Measurements from ENCODE around the gene DGKI. TPM values are rescaled to one million over a fixed set of nuclear protein-coding genes. Genes with fewer than 3 reads are reported as not detected.
A peak's percentile ranks its signal among the peaks of the same experiment; 100 is the strongest.

Gene DGKI
- total RNA-seq, 2 experiments from 2014 or later: 0.46 TPM; not detected in 1

DNA sequence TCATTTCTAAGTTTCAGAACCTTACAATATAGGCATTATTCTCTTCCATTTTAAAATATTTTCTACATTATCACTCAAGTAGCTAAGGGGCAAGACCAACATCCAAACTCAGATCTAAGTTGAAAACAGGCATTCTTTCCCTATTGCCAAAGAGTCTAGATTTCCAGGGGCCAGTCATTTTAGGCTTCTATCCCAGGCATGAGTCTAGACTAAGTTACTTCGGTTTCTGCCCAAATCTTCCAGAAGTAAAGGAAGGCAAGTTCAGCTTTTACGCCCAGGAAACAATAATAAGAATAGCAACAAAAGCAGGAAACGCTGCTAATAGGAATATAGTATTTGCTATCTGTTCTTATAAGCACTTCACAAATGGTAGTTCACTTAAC, 189.9 kb downstream of the DGKI start:
- BruUV-seq (replicated peaks): no TSS peak
- DNase-seq (ENCODE audit: low spot score): no peak
- Histone ChIP-seq H3K4me1 (ENCODE audit: insufficient read depth, low read length, poor library complexity, severe bottlenecking) (no peaks in the 10 kb centered on the region), H3K4me2 (ENCODE audit: low read length) (no peak overlapping the region), H3K4me3 (ENCODE audit: low read depth, low read length, poor library complexity, severe bottlenecking) (no peak overlapping the region), H3K27ac (ENCODE audit: low read depth, low read length, poor library complexity, severe bottlenecking) (no peak overlapping the region), H3K9me3 (ENCODE audit: low read length) (no peaks in the 10 kb centered on the region), H4K20me1 (ENCODE audit: insufficient read depth, low read length) (no peaks in the 10 kb centered on the region), H3K9me2 (ENCODE audit: insufficient read depth, low read length) (no peaks in the 10 kb centered on the region), H2AFZ (ENCODE audit: low read length) (no peak overlapping the region), H3K36me3 (ENCODE audit: insufficient read depth, low read length) (no peaks in the 10 kb centered on the region), H3K79me2 (ENCODE audit: insufficient read depth, low read depth, low read length) (no peaks in the 10 kb centered on the region)
- TF ChIP-seq, protein P1, sequence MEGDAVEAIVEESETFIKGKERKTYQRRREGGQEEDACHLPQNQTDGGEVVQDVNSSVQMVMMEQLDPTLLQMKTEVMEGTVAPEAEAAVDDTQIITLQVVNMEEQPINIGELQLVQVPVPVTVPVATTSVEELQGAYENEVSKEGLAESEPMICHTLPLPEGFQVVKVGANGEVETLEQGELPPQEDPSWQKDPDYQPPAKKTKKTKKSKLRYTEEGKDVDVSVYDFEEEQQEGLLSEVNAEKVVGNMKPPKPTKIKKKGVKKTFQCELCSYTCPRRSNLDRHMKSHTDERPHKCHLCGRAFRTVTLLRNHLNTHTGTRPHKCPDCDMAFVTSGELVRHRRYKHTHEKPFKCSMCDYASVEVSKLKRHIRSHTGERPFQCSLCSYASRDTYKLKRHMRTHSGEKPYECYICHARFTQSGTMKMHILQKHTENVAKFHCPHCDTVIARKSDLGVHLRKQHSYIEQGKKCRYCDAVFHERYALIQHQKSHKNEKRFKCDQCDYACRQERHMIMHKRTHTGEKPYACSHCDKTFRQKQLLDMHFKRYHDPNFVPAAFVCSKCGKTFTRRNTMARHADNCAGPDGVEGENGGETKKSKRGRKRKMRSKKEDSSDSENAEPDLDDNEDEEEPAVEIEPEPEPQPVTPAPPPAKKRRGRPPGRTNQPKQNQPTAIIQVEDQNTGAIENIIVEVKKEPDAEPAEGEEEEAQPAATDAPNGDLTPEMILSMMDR (conservative IDR thresholded peaks at IDR 0.05; ENCODE audit: low read length): no peak
- no peak for TF ChIP-seq EZH2phosphoT487 (IDR thresholded peaks at IDR 0.05; ENCODE audit: borderline replicate concordance, low read depth, low read length)
- intact Hi-C loops (cut with micrococcal nuclease; ENCODE audit: unreplicated experiment): loop anchor here (1.0 kb wide), 2 partner anchors 242 to 351 kb away; no protein-coding TSS in a partner anchor
- POLR2A ChIA-PET: interaction anchor here (0.6 to 1.1 kb wide), 3 partner anchors 25 to 350 kb away, joined by 3 to 5 read pairs (median 3); no protein-coding TSS in a partner anchor
- CTCF ChIA-PET (ENCODE audit: unreplicated experiment): interaction anchor here (0.5 to 1.5 kb wide), 3 partner anchors 93 to 351 kb away, joined by 3 read pairs; no protein-coding TSS in a partner anchor

GRCh38 chr7:137656227-137656849, 190.4 kb downstream of the DGKI start:
- no peaks in the 10 kb centered on the region for H4K20me1 ChIP-seq (ENCODE audit: insufficient read depth, low read length)
- POLR2A ChIA-PET: interaction anchor here (0.6 to 1.1 kb wide), 4 partner anchors 26 to 351 kb away, joined by 3 to 5 read pairs (median 3); no protein-coding TSS in a partner anchor
- no peaks in the 10 kb centered on the region for H3K36me3 ChIP-seq (ENCODE audit: insufficient read depth, low read length)
- H3K4me3 ChIP-seq (ENCODE audit: low read depth, low read length, poor library complexity, severe bottlenecking): no peak overlapping the region
- intact Hi-C loops (cut with micrococcal nuclease; ENCODE audit: unreplicated experiment): loop anchor here (1.0 kb wide), 2 partner anchors 243 to 352 kb away; no protein-coding TSS in a partner anchor
- no peak overlapping the region for H3K4me2 ChIP-seq (ENCODE audit: low read length)
- CTCF ChIA-PET (ENCODE audit: unreplicated experiment): interaction anchor here (1.3 to 1.5 kb wide), 2 partner anchors 93 to 165 kb away, joined by 3 read pairs; no protein-coding TSS in a partner anchor
- no TSS peak for BruUV-seq (replicated peaks)
- DNase-seq (ENCODE audit: low spot score): peak; percentile 71
- no peak for TF ChIP-seq EZH2phosphoT487 (IDR thresholded peaks at IDR 0.05; ENCODE audit: borderline replicate concordance, low read depth, low read length)
- TF ChIP-seq, protein P1 (conservative IDR thresholded peaks at IDR 0.05; ENCODE audit: low read length): peak; percentile 97
- H3K9me3 ChIP-seq (ENCODE audit: low read length): no peaks in the 10 kb centered on the region
- no peak overlapping the region for H2AFZ ChIP-seq (ENCODE audit: low read length)
- H3K9me2 ChIP-seq (ENCODE audit: insufficient read depth, low read length): no peaks in the 10 kb centered on the region
- H3K4me1 ChIP-seq (ENCODE audit: insufficient read depth, low read length, poor library complexity, severe bottlenecking): no peaks in the 10 kb centered on the region
- H3K79me2 ChIP-seq (ENCODE audit: insufficient read depth, low read depth, low read length): no peaks in the 10 kb centered on the region
- no peak overlapping the region for H3K27ac ChIP-seq (ENCODE audit: low read depth, low read length, poor library complexity, severe bottlenecking)

DNA sequence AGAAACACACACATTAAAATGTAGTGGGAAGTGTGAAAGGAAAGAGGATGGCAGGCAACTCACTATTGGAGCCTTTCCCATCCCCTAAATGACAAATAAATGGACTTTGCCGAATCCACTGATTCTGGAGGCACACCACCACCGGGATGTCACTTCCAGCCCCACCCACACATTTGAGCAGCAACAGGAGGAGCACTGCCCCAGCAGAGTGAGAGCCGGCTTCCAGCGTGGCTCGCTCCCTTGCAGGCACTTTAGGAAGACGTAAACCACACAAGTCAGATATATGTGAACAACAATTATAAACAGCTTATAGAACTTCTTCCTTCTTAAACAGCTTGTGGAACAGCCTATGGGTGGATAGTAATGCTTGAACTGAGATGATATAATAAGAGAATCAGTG, 191.0 kb downstream of the DGKI start:
- no peak for DNase-seq (ENCODE audit: low spot score)

More for the DNA sequence above, 191.0 kb downstream of the DGKI start:
- Histone ChIP-seq H3K4me1 (ENCODE audit: insufficient read depth, low read length, poor library complexity, severe bottlenecking) (no peaks in the 10 kb centered on the region), H3K9me2 (ENCODE audit: insufficient read depth, low read length) (no peaks in the 10 kb centered on the region), H3K9me3 (ENCODE audit: low read length) (no peaks in the 10 kb centered on the region), H3K4me3 (ENCODE audit: low read depth, low read length, poor library complexity, severe bottlenecking) (no peak overlapping the region), H3K4me2 (ENCODE audit: low read length) (no peak overlapping the region), H4K20me1 (ENCODE audit: insufficient read depth, low read length) (no peaks in the 10 kb centered on the region), H2AFZ (ENCODE audit: low read length) (no peak overlapping the region), H3K27ac (ENCODE audit: low read depth, low read length, poor library complexity, severe bottlenecking) (no peak overlapping the region), H3K79me2 (ENCODE audit: insufficient read depth, low read depth, low read length) (no peaks in the 10 kb centered on the region), H3K36me3 (ENCODE audit: insufficient read depth, low read length) (no peaks in the 10 kb centered on the region)
- TF ChIP-seq, protein P1 (conservative IDR thresholded peaks at IDR 0.05; ENCODE audit: low read length): no peak
- no peak for TF ChIP-seq EZH2phosphoT487 (IDR thresholded peaks at IDR 0.05; ENCODE audit: borderline replicate concordance, low read depth, low read length)
- no TSS peak for BruUV-seq (replicated peaks)
- ChIA-PET POLR2A (interaction anchor here (0.6 to 1.0 kb wide), 2 partner anchors 332 to 354 kb away, joined by 3 read pairs; no protein-coding TSS in a partner anchor), CTCF (ENCODE audit: unreplicated experiment) (interaction anchor here (1.3 to 1.5 kb wide), 2 partner anchors 94 to 165 kb away, joined by 3 read pairs; no protein-coding TSS in a partner anchor)
- intact Hi-C loops (cut with micrococcal nuclease; ENCODE audit: unreplicated experiment): loop anchor here (1.0 kb wide), 2 partner anchors 243 to 352 kb away; no protein-coding TSS in a partner anchor
